Hepatocyte (in vitro differentiated cells): ENCODE measurements around the gene NME9.

Experiments used
- CTCF ChIP-seq: fragments of 200-600 bp; sonication (generic); IDR thresholded peaks from 2 replicates; pipeline ENCODE4 v1.5.1; 2016; ENCODE audit warnings: antibody characterized with exemption, mild to moderate bottlenecking; ENCODE audit not compliant: poor library complexity
- EZH2 ChIP-seq: fragments of 200-600 bp; sonication (generic); IDR thresholded peaks from 2 replicates; pipeline ENCODE4 v1.6.1; 2016; ENCODE audit warnings: antibody characterized with exemption, mild to moderate bottlenecking, borderline replicate concordance

GRCh38 chr3:138296639-138297038, 33.0 kb downstream of the NME9 start:
- no peak for TF ChIP-seq CTCF
- no peak for TF ChIP-seq EZH2
